ENCODE measurements around the gene RAD23B. TPM values are rescaled to one million over a fixed set of nuclear protein-coding genes. Genes with fewer than 3 reads are reported as not detected.

Gene RAD23B
- total and polyA plus RNA-seq, 2 of the 13 experiments (the other 11 are each of a cell fraction or from before 2014, with no cell fraction given) = 133 to 156 TPM

- TF ChIP-seq GZF1 (CRISPR knock-in tag; IDR thresholded peaks at IDR 0.05) = no peak
- TF ChIP-seq ZNF709 (CRISPR knock-in tag; IDR thresholded peaks at IDR 0.05) = no peak
- TF ChIP-seq CBFB (CRISPR knock-in tag; IDR thresholded peaks at IDR 0.05) = no peak
- TF ChIP-seq FOXP1 (IDR thresholded peaks at IDR 0.05) = no peak
- no peak; the same call in 1 of the 2 replicates for TF ChIP-seq FOXP1 (CRISPR knock-in tag; IDR thresholded peaks at IDR 0.05)
- TF ChIP-seq FOSL1 (CRISPR knock-in tag; IDR thresholded peaks at IDR 0.05; ENCODE audit: borderline replicate concordance) = no peak
- no peak for TF ChIP-seq SNRNP70 (IDR thresholded peaks at IDR 0.05; ENCODE audit: low read depth, low read length)
- TF ChIP-seq BORCS8-MEF2B (CRISPR knock-in tag; IDR thresholded peaks at IDR 0.05) = no peak
- no peak for TF ChIP-seq NFIB (CRISPR knock-in tag; IDR thresholded peaks at IDR 0.05; ENCODE audit: borderline replicate concordance)
- TF ChIP-seq TFDP1 (CRISPR knock-in tag; IDR thresholded peaks at IDR 0.05; ENCODE audit: borderline replicate concordance) = no peak
- no peak for TF ChIP-seq ZNF543 (CRISPR knock-in tag; IDR thresholded peaks at IDR 0.05)
- TF ChIP-seq ZIK1 (CRISPR knock-in tag; IDR thresholded peaks at IDR 0.05; ENCODE audit: borderline replicate concordance, low read depth) = no peak
- TF ChIP-seq ELF3 (CRISPR knock-in tag; IDR thresholded peaks at IDR 0.05) = 0 out of 2 replicates have a peak, but pooled peaks have one; percentile 9
- no peak for TF ChIP-seq HNRNPLL (IDR thresholded peaks at IDR 0.05; ENCODE audit: low read depth, low read length, poor library complexity, severe bottlenecking)
- peak; percentile 48; the same call in 1 of the 2 replicates for TF ChIP-seq FOXO1 (CRISPR knock-in tag; IDR thresholded peaks at IDR 0.05)
- TF ChIP-seq ZFYVE20 (CRISPR knock-in tag; IDR thresholded peaks at IDR 0.05; ENCODE audit: borderline replicate concordance, low read depth) = no peak
- no peak for TF ChIP-seq FOXJ3 (CRISPR knock-in tag; IDR thresholded peaks at IDR 0.05; ENCODE audit: borderline replicate concordance)
- TF ChIP-seq PAXIP1 (CRISPR knock-in tag; conservative IDR thresholded peaks at IDR 0.05) = peak; percentile 68; the same call in 1 of the 2 replicates
- no peak for TF ChIP-seq CENPT (CRISPR knock-in tag; IDR thresholded peaks at IDR 0.05; ENCODE audit: low read depth)
- no peak for TF ChIP-seq KDM3A (CRISPR knock-in tag; IDR thresholded peaks at IDR 0.05; ENCODE audit: low read depth)
- TF ChIP-seq E2F5 (CRISPR knock-in tag; conservative IDR thresholded peaks at IDR 0.05) = no peak
- no peak for TF ChIP-seq HOXA9 (CRISPR knock-in tag; IDR thresholded peaks at IDR 0.05; ENCODE audit: borderline replicate concordance)
- no peak for TF ChIP-seq MAX (IDR thresholded peaks at IDR 0.05)
- TF ChIP-seq ZNF563 (CRISPR knock-in tag; IDR thresholded peaks at IDR 0.05) = no peak
- no peak for TF ChIP-seq ZNF761 (CRISPR knock-in tag; conservative IDR thresholded peaks at IDR 0.05)
These were observed 84.8 kb downstream of the RAD23B start (continued) for GRCh38 chr9:107367727-107368502.

All from HepG2 (cell line).